Muscle of back (tissue), 11 donors: Measurements from ENCODE around the gene XYLT1. TPM values are rescaled to one million over a fixed set of nuclear protein-coding genes. Genes with fewer than 3 reads are reported as not detected.
A peak's percentile ranks its signal among the peaks of the same experiment; 100 is the strongest.
"Not testable (repeated sequence)": the region's sequence is repeated elsewhere in the genome, so short reads cannot be mapped to it uniquely, and the experiment has no call there.

Experiments used
- DNase-seq, 3 donors: peaks; one replicate each; pipeline versions ENCODE4 v3.0.0 to v3.0.0-alpha.2; 2013
- polyA plus RNA-seq, 10 donors: library from polyadenylated mRNA; unstranded; fragments of 120-200 nt; gene quantifications; one replicate each; pipeline ENCODE4 v1.2.1, GENCODE V29; 2013; ENCODE audit not compliant: insufficient read length in 10 of 10

The XYLT1 gene
- polyA plus RNA-seq, 10 donors = 3.9 to 8.5 (median 6.4) TPM

DNA sequence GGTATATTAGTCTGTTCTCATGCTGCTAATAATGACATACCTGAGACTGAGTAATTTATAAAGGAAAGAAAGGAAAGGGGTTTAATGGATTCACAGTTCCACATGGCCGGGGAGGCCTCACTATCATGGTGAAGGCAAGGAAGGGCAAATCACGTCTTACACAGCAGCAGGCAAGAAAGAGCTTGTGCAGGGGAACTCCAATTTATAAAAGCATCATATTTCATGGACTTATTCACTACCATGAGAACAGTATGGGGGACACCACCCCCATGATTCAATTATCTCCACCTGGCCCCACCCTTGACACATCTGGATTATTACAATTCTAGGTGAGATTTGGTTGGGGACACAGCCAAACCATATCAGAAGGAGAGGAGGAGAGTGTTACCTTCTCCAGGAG lies 17.7 kb upstream of the XYLT1 start:
- DNase-seq = no peak

DNA sequence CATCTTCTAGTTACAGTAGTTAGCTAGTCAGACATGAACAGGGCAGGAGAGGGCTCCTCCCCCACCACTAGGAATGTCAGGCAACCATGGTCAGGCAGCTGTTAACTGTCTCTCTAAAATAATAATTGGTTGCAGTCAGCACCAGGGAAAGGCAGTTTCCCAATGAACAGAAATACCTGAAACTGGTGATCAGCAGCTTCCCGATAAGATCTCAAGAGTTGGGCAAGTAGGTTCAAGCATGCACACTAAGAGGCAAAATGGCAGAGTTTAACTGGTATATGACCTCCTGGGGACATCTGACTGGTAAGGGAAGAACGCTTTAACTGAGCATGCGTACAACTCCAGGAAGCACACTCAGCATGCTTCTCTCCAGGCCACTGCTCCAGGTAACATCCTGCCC lies 12.6 kb upstream of the XYLT1 start:
- DNase-seq = no peak

DNA sequence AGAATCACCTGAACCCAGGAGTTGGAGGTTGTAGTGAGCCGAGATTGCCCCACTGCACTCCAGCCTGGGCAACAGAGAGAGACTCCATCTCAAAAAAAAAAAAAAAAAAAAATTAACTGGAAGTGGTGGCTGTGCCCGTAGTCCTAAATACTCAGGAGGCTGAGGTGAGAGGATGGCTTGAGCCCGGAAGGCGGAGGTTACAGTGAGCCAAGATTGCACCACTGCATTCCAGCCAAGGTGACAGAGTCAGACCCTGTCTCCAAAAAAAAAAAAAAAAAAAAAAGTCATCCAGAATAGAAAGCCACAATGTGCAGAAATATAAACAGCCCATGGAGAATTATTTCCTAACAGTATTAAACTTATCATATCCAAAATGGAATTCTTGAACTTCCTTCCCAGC lies 11.6 kb upstream of the XYLT1 start:
- not testable (repeated sequence) for DNase-seq

DNA sequence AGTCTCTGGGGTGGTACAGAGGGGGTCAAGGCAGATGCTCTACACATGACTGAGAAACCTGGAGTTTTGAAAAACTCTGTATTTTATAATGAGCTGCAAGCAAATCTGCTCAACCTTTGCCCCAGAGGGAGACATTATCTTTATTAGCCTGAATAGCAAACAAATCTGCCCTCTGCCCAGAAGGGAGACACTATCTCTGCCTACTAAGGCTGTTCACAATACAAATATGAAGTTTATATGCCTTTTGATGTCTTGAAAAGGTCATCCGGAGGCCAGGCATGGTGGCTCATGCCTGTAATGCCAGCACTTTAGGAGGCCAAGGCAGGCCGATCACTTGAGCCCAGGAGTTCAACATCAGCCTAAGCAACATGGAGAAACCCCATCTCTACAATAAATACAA lies 11.0 kb upstream of the XYLT1 start:
- DNase-seq = no peak

DNA sequence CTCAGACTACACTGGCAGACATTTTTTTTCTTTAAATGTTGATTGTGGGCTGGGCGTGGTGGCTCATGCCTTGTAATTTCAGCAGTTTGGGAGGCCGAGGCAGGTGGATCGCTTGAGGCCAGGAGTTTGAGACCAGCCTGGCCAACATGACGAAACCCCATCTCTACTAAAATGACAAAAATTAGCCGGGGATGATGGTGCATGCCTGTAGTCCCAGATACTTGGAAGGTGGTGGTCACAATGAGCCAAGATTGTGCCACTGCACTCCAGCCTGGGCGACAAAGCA lies 6.4 kb upstream of the XYLT1 start:
- not testable (repeated sequence) for DNase-seq

DNA sequence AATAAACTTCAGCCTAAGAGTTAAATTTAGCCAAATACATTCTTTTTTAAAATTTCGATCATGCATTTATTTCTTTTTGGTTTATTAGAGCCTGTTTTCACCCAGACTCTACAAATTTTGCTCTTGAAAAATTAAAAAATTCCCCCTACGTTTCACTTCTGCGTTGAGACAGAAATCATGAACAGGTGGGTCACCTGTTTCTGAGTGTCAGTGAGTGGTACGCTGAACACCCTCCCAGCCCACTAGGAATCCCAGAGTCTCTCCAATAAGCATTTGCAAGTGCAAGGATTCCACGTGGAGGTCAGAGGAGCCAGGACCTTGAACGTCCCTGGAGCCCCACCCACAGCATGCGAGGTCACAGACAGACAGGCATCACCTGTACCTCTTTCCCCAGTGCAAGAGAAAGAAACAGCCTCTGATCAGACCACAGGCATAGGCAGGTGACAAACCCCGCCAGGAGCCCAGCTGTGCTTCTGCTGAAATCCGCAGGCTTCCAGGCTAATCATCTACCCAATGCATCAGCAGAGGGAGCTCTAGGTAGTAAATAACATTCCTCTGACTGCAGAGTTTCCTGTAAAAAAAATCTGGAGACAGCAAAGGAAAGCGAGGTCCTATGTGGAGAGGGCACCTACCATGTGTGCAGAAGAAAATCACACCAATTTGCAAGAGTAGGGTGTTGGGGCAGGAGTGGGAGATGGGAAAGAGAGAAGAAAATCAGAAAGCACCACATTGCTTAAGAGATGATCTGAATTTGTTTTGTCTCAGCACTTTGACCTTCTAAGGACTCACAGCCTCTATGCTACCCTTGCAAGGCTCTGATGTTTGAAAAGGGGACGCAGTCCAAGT lies 5.9 kb upstream of the XYLT1 start:
- peak; percentile 64 to 81 (median 66) for DNase-seq

DNA sequence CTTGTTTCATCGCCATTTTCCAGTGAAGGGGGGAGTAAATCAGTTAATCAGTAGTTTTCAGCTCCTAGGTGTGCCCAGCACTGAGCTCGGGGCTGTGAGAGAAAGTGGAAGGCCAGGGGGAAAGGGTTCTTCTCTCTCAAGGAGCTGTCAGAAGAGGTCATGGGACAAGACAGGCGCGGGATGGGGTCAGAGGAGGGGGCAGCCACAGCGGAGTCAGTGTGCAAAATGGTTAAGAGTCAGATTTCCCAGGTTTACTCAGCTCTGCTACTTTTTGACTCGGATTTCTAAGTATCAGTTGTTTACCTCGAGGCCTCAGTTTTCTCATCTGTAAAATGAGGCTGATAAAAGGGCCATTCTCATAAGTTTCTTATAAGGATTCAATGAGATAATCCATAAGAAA lies 4.3 kb upstream of the XYLT1 start:
- no peak for DNase-seq

DNA sequence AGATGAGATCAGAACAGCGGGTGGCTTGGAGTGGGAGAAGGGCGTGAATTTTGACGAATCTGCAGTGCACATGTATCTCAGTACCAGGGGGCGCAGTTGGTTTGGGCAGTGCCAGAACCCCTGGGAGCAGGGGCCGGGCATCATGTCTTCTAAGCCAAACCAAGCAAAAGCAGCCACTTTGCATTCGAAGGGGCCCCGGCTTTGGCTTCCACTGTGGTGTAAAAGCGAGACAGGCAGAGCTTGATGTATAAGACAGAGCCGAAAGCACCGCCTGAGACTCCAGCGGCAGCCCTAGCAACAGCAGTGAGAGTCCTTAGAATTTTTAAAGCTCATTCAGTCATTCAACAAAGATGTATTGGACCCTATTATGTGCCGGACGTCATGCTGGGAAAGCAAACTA lies 3.8 kb upstream of the XYLT1 start:
- no peak for DNase-seq

DNA sequence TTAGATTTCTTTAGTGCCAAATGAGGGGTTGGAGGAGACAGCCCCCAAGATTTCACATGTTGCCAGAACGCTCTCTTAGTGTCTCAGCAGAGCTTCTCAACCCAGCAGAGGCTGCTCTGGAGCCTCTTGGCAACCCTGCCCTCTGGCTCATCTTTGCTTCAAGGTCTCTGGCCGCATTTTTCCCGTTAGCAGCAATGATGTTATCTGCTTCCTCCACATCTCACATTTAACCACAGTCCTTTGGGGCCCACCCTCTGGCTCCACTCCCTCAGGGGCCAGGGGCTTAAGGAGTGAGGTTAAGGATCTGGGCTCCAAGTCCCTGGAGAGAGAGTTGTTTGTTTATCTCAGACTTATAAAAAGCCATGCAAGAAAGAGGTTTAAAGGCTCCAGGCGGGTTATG lies 3.3 kb upstream of the XYLT1 start:
- DNase-seq = no peak

DNA sequence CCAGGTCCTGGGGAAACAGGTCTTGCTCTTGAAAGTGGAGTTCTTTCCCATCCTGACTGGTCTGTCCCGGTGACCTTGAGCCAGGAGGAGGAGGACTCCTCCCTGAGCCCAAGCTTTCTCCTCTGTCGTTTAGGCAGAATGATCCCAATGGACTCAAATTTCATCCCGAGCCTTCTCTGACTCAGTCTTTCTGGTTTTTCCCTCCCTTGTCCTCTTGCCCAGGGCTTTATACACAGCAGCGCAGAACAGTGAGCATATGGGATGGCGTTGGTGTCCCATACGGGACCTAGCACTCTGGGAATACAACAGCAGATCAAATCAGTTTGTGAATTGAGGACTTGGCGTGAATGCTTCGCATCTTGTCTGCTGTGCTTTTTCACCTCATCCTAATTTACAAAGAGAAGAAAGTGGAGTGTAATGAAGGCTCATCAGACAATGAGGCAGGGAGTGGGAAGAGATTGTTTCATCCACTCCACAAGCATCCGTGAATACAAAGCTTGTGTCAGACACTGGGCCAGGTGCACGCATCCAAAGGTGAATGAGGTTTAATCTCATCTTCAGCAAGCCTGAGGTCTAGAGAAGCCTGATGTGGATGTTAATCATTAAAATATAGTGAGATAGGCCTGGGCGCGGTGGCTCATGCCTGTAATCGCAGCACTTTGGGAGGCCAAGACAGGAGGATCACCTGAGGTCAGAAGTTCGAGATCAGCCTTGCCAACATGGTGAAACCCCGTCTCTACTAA lies 1.1 kb upstream of the XYLT1 start:
- no peak for DNase-seq

DNA sequence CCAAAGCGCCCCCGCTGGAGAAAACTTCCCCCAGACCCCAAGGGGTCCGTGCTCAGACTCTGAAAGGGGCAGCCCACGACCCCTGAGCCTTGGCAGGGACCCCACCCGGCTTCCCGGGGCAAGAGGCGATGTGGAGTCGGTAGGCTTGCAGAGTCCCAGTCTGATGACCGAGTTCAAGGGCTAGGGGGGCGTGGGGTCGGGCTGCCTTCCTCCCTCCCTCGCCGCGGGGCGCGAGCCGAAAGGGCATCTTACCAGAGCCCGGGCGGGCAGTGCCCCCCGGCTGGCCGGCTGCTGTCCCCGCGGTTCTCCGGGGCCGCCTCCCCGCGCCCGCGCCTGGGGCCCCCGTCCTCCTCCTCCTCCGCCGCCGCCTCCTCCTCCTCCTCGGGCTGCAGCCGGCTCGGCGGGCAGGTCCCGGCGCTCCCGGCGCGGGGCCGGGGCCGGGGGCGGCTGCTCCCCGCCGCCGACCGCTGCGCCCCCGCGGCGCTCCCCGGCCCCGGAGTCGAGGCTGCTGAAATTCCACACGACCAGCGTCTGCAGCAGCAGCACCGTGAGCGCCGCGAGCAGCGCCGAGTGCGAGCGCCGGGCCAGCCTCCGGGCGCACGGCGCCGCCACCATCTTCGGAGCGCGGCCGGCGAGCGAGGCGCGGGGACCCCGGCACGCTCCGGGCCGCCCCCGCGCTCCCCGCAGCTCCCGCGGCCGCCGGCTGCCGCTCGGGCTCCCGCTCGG lies 415 bp downstream of the XYLT1 start:
- peak in 1 of 3 donors; percentile 44 for DNase-seq

DNA sequence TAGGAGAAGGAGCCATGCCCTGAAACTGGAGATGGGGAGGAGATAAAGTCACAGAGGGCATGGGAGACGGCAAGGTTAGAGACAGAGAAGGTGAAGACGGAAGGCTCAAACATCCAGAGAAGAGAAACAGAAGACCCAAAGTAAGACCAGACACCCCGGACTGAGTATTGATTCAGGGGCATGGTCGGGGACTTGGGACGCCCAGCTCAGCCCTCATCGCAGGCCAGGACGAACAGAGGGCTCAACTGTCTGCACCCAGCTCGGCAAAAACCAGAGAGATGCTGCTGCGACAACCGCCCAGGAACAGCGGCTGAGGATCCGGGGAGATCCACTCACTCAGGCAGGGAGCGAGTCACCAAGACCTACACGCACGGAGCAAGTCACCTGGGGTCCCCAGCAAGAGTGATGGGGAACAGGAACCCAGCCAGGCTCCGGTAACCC lies 999 bp downstream of the XYLT1 start:
- peak in 1 of 3 donors; percentile 52 for DNase-seq

DNA sequence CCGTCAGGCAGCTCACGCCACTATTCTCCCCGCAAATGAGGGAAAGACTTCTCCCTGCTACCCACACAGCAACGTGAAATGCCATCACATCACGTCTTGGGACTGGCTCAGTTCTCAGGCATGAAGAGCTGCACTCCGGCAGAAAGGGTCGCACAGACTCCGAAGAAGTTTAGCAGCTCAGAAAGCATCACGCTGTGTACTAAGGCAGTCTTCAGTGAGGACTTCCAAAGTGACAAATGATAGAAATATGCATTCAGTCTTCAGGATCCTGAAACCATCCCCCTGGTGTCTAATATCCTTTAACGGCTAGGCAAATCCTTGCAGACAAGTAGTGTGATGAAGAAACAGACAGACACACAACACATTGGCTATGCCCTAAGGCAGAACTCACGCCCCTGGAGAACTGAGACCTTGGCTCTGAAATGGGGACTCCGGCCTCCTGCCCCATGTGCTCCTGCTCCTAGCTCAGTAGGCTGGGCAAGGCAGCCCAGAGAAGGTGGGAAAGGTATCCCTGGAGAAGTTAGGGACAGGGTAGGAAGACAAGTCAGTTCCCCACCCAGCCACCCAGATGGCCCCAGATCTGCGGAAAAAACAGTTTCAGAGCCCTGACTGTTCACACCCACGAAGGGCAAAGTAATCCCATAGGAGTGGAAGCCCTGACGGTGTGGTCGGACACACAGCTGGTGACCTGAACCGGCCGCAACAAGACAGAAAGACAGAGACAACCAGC lies 1.6 kb downstream of the XYLT1 start:
- peak in 2 of 3 donors; percentile 61 to 78 for DNase-seq

DNA sequence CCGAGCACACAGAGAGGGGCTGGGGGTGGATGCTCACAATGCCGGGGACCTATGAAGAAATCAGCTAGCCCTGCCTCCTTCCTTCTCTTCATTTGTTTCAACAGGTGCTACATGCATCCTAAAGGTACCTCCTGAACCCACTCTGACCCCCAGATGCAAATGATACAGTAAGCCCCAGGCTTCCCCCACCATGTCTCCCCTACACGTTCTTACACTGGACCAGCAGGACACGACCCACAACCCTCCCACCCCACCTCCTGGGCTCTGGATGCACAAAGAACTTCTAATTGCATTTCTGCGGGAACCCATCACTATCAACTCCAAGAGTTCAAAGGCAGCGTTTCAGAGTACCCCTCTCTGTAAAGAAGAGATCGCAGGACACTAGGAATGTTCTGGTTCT lies 2.1 kb downstream of the XYLT1 start:
- DNase-seq = no peak

DNA sequence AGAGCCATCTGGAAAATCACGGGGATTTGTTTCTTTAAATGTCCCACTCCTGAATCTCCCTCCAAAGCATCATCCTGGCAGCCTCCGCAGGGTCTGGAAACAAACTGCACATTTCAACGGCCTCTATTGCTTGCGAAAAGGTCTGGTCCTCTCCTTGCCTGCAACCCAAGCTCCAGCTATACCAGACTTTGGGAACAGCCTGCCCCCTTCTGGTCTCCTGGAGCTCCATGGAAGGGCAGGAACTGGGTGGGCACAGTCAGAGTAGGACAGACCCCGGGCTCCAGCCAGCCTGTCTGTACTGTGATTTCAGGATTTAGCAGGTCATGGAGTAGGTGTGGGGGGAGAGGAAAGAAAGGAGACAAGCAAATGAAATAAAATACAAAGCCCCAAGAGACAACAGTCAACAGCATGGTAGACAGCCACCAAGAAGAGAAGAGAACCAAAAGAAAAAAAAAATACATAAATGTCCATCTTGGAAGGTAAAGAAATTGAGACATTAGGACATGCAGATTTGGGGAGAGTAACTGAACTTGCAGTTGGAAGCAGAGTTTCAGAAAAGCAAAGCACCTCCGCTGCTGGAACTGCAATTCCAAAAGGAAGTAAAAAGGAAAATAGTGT lies 2.7 kb downstream of the XYLT1 start:
- peak; percentile 61 to 87 (median 78) for DNase-seq

DNA sequence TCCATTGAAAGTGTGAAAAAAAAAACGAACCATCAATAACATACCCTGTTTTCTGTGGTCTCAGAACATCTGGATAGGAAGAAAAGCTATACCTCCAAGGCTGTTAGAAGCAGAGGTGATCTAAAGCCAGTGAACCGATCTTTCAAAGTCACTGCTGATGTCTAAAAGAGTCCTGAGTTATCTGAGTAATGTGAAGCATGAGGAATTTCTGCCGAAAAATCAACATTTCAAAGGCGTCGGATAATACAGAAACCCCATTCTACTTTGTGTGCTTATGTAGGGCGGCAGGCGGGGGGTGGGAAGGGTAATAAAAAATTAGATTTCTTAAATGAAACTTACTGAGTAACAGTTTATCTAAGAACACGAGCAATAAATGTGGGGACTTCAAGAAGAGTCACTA lies 3.9 kb downstream of the XYLT1 start:
- no peak for DNase-seq

DNA sequence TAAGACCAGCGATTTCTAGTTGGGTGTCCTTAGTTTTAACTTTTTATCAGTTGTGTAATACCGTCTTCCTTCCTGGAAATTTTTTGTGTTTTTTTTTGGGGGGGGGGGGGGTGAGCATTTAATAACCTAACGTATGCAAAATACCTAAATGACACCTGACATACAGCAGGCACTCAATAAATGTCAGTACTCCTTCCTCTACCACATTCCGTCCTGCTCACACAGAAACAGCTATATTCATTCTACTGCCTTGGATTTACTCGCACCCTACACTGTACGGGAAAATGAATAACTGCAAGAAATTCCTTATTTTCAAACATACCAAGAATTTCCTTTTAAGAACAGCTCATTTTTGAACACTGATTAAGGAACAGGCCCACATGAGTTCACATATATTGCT lies 5.3 kb downstream of the XYLT1 start:
- DNase-seq = no peak

DNA sequence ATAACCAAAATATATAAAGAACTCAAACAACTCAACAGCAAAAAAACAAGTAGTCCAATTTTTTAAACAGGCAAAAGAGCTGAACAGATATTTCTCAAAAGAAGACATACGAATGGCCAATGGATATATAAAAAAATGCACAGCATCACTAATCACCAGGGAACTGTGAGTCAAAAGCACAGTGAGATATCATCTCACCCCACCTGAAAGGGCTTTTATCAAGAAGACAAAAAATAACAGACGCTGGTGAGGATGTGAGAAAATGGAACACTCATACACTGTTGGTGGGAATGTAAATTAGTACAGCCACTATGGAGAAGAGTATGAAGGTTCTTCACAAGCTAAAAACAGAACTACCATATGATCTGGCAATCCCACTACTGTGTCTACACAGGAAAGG lies 7.4 kb downstream of the XYLT1 start:
- no peak for DNase-seq

DNA sequence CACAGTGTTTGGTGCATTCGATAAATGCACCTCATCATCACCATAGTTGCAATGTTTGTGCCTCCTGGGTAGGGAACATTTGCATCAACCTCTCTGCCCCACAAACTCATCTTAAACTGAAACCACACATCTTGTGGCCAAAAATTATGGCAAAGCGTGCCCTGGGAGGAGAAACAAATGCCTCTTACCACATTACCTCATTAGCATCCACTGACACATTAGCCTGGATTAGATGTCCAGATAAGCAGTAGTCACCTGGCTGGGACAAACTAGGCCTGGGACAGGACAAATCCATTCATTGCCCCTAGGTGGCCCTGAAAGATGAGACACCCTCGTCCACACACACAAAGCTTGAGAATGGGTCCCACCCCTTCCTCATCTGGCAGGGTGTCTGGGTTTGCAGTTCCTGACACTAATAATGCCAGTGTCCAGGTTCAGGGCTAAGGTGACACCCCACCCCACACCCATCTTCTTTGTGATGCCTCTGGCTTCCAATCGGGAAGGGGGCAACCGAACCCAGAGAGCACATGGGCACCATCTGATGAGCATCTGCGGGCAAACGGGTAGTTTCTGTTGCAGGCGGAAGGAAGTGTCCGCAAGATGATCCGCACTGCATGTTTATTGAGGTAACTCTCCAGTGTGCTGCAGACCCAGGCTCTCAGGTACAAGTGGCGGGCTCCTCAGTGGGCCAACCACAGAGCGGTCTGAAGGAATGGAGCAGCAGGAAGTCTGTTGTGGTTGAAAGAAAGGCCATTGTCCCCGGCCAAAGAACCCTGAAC lies 8.6 kb downstream of the XYLT1 start:
- DNase-seq = no peak

DNA sequence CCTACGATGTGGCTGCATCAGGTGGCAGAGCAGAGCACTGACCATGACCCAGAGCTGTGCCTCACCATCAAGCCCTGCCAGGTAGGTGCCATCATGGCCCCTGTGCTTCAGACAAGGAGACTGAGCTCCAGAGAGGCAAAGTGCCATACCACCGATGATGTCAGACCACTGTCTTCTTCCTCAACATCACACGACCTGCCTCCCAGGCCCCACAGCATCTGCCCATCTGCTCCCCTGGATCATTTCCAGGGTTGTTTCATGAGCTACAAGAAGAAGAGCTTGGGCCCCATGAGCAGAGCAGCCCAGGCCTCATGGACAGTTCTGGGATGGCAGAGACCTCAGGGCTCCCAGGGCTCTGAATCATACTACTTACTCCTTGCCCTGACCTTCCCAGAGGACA lies 9.9 kb downstream of the XYLT1 start:
- no peak for DNase-seq
